K562 (cell line): ENCODE results near the gene UBE2I. TPM values are rescaled to one million over a fixed set of nuclear protein-coding genes. Genes with fewer than 3 reads are reported as not detected.
"Not testable (repeated sequence)": the region's sequence is repeated elsewhere in the genome, so short reads cannot be mapped to it uniquely, and the experiment has no call there.

Source experiments
- ATAC-seq: fragments of 200-7000 bp; cut with Tn5 transposase; 3 replicates; pipeline ENCODE4 v1.9.1; 2020; ENCODE audit warnings: moderate library complexity
- BruUV-seq: library from RNA; stranded (reverse); fragments of 400-500 nt; replicated peaks from 2 replicates; lab custom pipeline; 2021; lab: Mats Ljungman, UMichigan
- CTCF ChIA-PET: fragments of 300-600 bp; formaldehyde crosslinking; extraction: SDS; loops from one replicate; lab custom pipeline; 2021; ENCODE audit warnings: low intra/inter-chr PET ratio; lab: Yijun Ruan, JAX
- POLR2A ChIA-PET: fragments of 300-600, 350-650 bp; sonication (Branson Sonifier 250); formaldehyde crosslinking; extraction: SDS; loops from one replicate; lab custom pipeline; 2021; ENCODE audit warnings: antibody characterized with exemption, inconsistent platforms; lab: Yijun Ruan, JAX
- DNase-seq, 4 experiments: peaks; one replicate each; pipeline versions ENCODE4 v3.0.0 to v3.0.0-alpha.2; 2011 to 2018; ENCODE audit warnings: low spot score in 3 of 4, mixed read lengths in 3 of 4; ENCODE audit errors: extremely low read depth in 1 of 4
- FAIRE-seq: peaks from 2 replicates; lab custom pipeline; 2011; peaks lifted over from hg19 to GRCh38; lab: Jason Lieb, UNC
- H2AFZ ChIP-seq: 2 replicates; pipeline ENCODE4 v1.6.0; 2011; ENCODE audit warnings: low read depth, low read length, control low read depth, inconsistent platforms
- H3K27ac ChIP-seq: fragments of 200-600 bp; 3 replicates; pipeline ENCODE4 v1.8.0; 2011; ENCODE audit warnings: low read depth, mild to moderate bottlenecking, control low read depth, inconsistent platforms, low read length, moderate library complexity, mixed read lengths; ENCODE audit errors: extremely low read depth
- H3K27me3 ChIP-seq, 2 experiments: fragments of 300-600 bp in 1 of 2; 2 replicates in 1 of 2; 3 replicates in 1 of 2; pipeline versions ENCODE4 v1.6.0 to v1.8.0; 2011; ENCODE audit warnings: inconsistent platforms in 2 of 2, low read length in 2 of 2, mild to moderate bottlenecking in 1 of 2, mixed read lengths in 1 of 2, moderate library complexity in 1 of 2; ENCODE audit not compliant: control insufficient read depth in 2 of 2, insufficient read depth in 2 of 2
- H3K36me3 ChIP-seq: fragments of 300-600 bp; 3 replicates; pipeline ENCODE4 v1.8.0; 2011; ENCODE audit warnings: mild to moderate bottlenecking, low read length, inconsistent platforms; ENCODE audit not compliant: control insufficient read depth, insufficient read depth
- H3K4me1 ChIP-seq, 2 experiments: fragments of 200-600 bp in 1 of 2; replicated peaks in 1 of 2; 2 replicates in 1 of 2; 3 replicates in 1 of 2; pipeline versions ENCODE4 v1.5.1 to v1.8.0; 2011; ENCODE audit warnings: inconsistent platforms in 2 of 2, low read length in 2 of 2, mild to moderate bottlenecking in 1 of 2, mixed read lengths in 1 of 2, moderate library complexity in 1 of 2; ENCODE audit not compliant: control insufficient read depth in 2 of 2, insufficient read depth in 2 of 2
- H3K4me2 ChIP-seq: 2 replicates; pipeline ENCODE4 v1.6.1; 2011; ENCODE audit warnings: low read length, control low read depth, inconsistent platforms, mixed read lengths; ENCODE audit not compliant: insufficient read depth
- H3K4me3 ChIP-seq: fragments of 200-600 bp; sonication (generic), shearing (Covaris generic); 2 replicates; pipeline ENCODE4 v1.5.1; 2016; ENCODE audit warnings: control low read depth, inconsistent platforms
- H3K79me2 ChIP-seq: fragments of 200-600 bp; 3 replicates; pipeline ENCODE4 v1.8.0; 2011; ENCODE audit warnings: low read length, inconsistent platforms; ENCODE audit not compliant: control insufficient read depth, insufficient read depth
- H3K9ac ChIP-seq, 2 experiments: 2 replicates each; pipeline versions ENCODE4 v1.6.0 to v1.6.1; 2011; ENCODE audit warnings: low read depth in 2 of 2, low read length in 2 of 2, control low read depth in 1 of 2, inconsistent platforms in 1 of 2, mild to moderate bottlenecking in 1 of 2, mixed read lengths in 1 of 2; ENCODE audit not compliant: insufficient read depth in 1 of 2
- H3K9me1 ChIP-seq: one replicate; pipeline ENCODE4 v1.6.0; 2011; ENCODE audit warnings: inconsistent platforms, mild to moderate bottlenecking, low read length, moderate library complexity; ENCODE audit not compliant: control insufficient read depth, insufficient read depth
- H3K9me3 ChIP-seq: replicated peaks from 2 replicates; pipeline ENCODE4 v1.5.1; 2011; ENCODE audit warnings: low read depth, low read length, inconsistent platforms; ENCODE audit not compliant: control insufficient read depth, insufficient read depth
- H4K20me1 ChIP-seq: replicated peaks from 2 replicates; pipeline ENCODE4 v1.6.1; 2011; ENCODE audit warnings: low read length, inconsistent platforms, mixed read lengths; ENCODE audit not compliant: control insufficient read depth, insufficient read depth
- ADNP ChIP-seq: fragments of 200-800 bp; sonication (Bioruptor generic); IDR thresholded peaks from 2 replicates; pipeline ENCODE4 v1.6.1; 2016; ENCODE audit warnings: missing genetic modification characterization, missing compliant biosample characterization
- ATF3 ChIP-seq, 2 experiments: fragments of 450-650 bp in 1 of 2; sonication (generic) in 1 of 2; formaldehyde crosslinking in 1 of 2; IDR thresholded peaks in 1 of 2; conservative IDR thresholded peaks in 1 of 2; 2 replicates each; pipeline versions ENCODE4 v1.6.1 to v1.8.1; 2016 to 2023; ENCODE audit warnings: mild to moderate bottlenecking in 2 of 2, moderate library complexity in 2 of 2, inconsistent platforms in 1 of 2, missing genetic modification reagents in 1 of 2
- BCOR ChIP-seq: fragments of 450-650 bp; IDR thresholded peaks from 2 replicates; pipeline ENCODE4 v1.6.1; 2016
- FOSL1 ChIP-seq: fragments of 200-800 bp; sonication (Bioruptor generic); conservative IDR thresholded peaks from 2 replicates; pipeline ENCODE4 v1.6.1; 2016; ENCODE audit warnings: missing genetic modification characterization, missing compliant biosample characterization
- JUND ChIP-seq, 2 experiments: IDR thresholded peaks; 2 replicates in 1 of 2; 3 replicates in 1 of 2; pipeline ENCODE4 v1.6.1; 2011; ENCODE audit warnings: borderline replicate concordance in 2 of 2, low read depth in 2 of 2, low read length in 2 of 2, improper control_type of control experiment in 1 of 2, missing biosample characterization in 1 of 2, missing genetic modification characterization in 1 of 2, missing genetic modification reagents in 1 of 2
- KDM1A ChIP-seq, 2 experiments: fragments of 450-650 bp; IDR thresholded peaks; 2 replicates each; pipeline ENCODE4 v1.6.1; 2016; ENCODE audit warnings: mild to moderate bottlenecking in 2 of 2
- L3MBTL2 ChIP-seq: fragments of 450-650 bp; IDR thresholded peaks from 2 replicates; pipeline ENCODE4 v1.6.1; 2016; ENCODE audit warnings: mild to moderate bottlenecking, moderate library complexity
- WGBS: fragments of 100-300 bp; shearing (Covaris generic); methylation state at CpG from one replicate; pipeline ENCODE4 v1.1.6; 2016; ENCODE audit warnings: low coverage, mixed read lengths; ENCODE audit not compliant: insufficient coverage; ENCODE audit errors: missing lambda C conversion rate; 5-methylcytosine and 5-hydroxymethylcytosine counted together
- in situ Hi-C: fragments of 300-500 bp; cut with MboI; formaldehyde crosslinking; loops from 4 replicates; pipeline ENCODE4 v1.15.0; 2018; ENCODE audit warnings: inconsistent platforms, mixed read lengths
- intact Hi-C: fragments of 100-400 bp; cut with micrococcal nuclease; formaldehyde crosslinking; loops from 2 replicates; pipeline ENCODE4 v1.14.2; 2022
- polyA plus RNA-seq, 8 experiments: library from polyadenylated mRNA; depleted of rRNA in 4 of 8; stranded (reverse) in 5 of 8; unstranded in 3 of 8; fragments of >200 nt; fragmentation: Nextera tagmentation in 2 of 8; fragmentation: Illumina TruSeq in 1 of 8; extraction: Ambion mirVana in 2 of 8; extraction: Trizol in 1 of 8; gene quantifications; 2 replicates each; pipeline versions ENCODE4 v1.2.1 to v1.2.3, GENCODE V29; 2011 to 2014; ENCODE audit warnings: inconsistent platforms in 1 of 8, missing spikeins in 1 of 8
- total RNA-seq, 7 experiments: library from RNA; depleted of rRNA in 6 of 7; stranded (reverse); fragments of >200 nt in 6 of 7; fragmentation: Illumina TruSeq in 2 of 7; extraction: Trizol in 2 of 7; gene quantifications; 2 replicates each; pipeline versions ENCODE4 v1.2.1 to v1.2.3, GENCODE V29; 2011 to 2021; ENCODE audit warnings: low replicate concordance in 1 of 7
- TF ChIP-seq, protein P1 (sequence below), 2 experiments: fragments of 450-650 bp; IDR thresholded peaks; 2 replicates each; pipeline ENCODE4 v1.6.1; 2018; ENCODE audit warnings: mild to moderate bottlenecking in 2 of 2, low read depth in 1 of 2; ENCODE audit not compliant: partially characterized antibody in 2 of 2

Gene UBE2I
- total and polyA plus RNA-seq, 9 of the 15 experiments (the other 6 are each of a cell fraction or from before 2014, with no cell fraction given) = 36.6 to 254 (median 104) TPM

- H3K9me3 ChIP-seq; in situ Hi-C loops; H3K4me2 ChIP-seq; ATAC-seq; H3K79me2 ChIP-seq; H2AFZ ChIP-seq; H3K36me3 ChIP-seq; H4K20me1 ChIP-seq; H3K27ac ChIP-seq; BruUV-seq; H3K9me1 ChIP-seq; CTCF ChIA-PET; FAIRE-seq; H3K4me3 ChIP-seq; DNase-seq; H3K9ac ChIP-seq; TF ChIP-seq ATF3 (CRISPR knock-in tag; conservative IDR thresholded peaks at IDR 0.05); JUND (tag; IDR thresholded peaks at IDR 0.05; ENCODE audit: borderline replicate concordance, low read depth, low read length): not testable (repeated sequence)
- Histone ChIP-seq H3K4me1 (peaks cover 30 to 43% of the 10 kb centered on the region in 2 experiments), H3K27me3 (peaks cover 9 to 16% of the 10 kb centered on the region in 2 experiments; a peak in 4 of 5 replicates)
- peak in 1 of 2 experiments; percentile 65; a peak in 2 of 4 replicates for TF ChIP-seq KDM1A (IDR thresholded peaks at IDR 0.05)
- peak; percentile 78 for TF ChIP-seq ADNP (tag)
- TF ChIP-seq ATF3 (IDR thresholded peaks at IDR 0.05) = peak; percentile 48
- TF ChIP-seq, protein P1, sequence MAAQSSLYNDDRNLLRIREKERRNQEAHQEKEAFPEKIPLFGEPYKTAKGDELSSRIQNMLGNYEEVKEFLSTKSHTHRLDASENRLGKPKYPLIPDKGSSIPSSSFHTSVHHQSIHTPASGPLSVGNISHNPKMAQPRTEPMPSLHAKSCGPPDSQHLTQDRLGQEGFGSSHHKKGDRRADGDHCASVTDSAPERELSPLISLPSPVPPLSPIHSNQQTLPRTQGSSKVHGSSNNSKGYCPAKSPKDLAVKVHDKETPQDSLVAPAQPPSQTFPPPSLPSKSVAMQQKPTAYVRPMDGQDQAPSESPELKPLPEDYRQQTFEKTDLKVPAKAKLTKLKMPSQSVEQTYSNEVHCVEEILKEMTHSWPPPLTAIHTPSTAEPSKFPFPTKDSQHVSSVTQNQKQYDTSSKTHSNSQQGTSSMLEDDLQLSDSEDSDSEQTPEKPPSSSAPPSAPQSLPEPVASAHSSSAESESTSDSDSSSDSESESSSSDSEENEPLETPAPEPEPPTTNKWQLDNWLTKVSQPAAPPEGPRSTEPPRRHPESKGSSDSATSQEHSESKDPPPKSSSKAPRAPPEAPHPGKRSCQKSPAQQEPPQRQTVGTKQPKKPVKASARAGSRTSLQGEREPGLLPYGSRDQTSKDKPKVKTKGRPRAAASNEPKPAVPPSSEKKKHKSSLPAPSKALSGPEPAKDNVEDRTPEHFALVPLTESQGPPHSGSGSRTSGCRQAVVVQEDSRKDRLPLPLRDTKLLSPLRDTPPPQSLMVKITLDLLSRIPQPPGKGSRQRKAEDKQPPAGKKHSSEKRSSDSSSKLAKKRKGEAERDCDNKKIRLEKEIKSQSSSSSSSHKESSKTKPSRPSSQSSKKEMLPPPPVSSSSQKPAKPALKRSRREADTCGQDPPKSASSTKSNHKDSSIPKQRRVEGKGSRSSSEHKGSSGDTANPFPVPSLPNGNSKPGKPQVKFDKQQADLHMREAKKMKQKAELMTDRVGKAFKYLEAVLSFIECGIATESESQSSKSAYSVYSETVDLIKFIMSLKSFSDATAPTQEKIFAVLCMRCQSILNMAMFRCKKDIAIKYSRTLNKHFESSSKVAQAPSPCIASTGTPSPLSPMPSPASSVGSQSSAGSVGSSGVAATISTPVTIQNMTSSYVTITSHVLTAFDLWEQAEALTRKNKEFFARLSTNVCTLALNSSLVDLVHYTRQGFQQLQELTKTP (IDR thresholded peaks at IDR 0.05; ENCODE audit: low read depth in 1 of 2, partially characterized antibody in 2 of 2) = peak in 1 of 2 experiments; percentile 21
- peak; percentile 35; the same call in 1 of the 2 replicates for TF ChIP-seq FOSL1 (tag)
- TF ChIP-seq JUND (IDR thresholded peaks at IDR 0.05; ENCODE audit: borderline replicate concordance, low read depth, low read length) = 0 out of 2 replicates have a peak, but pooled peaks have one; percentile 17
- 0 out of 2 replicates have a peak, but pooled peaks have one; percentile 17 for TF ChIP-seq BCOR
- TF ChIP-seq L3MBTL2 = 0 out of 2 replicates have a peak, but pooled peaks have one; percentile 14
- intact Hi-C loops = loop anchor here (10.0 kb wide), 1 partner anchor 52 kb away; no protein-coding TSS in a partner anchor
- 34% methylated on average over 7 of the region's 8 CpGs for WGBS
- POLR2A ChIA-PET = interaction anchor here (0.7 to 1.6 kb wide), 2 partner anchors 9 to 16 kb away, joined by 3 to 4 read pairs; no protein-coding TSS in a partner anchor
Measured at GRCh38 chr16:1292808-1293207, 16.6 kb upstream of the UBE2I start.
